GM12864 (cell line): Measurements from ENCODE around the gene CCN6.

Experiments used
- DNase-seq: peaks from one replicate; pipeline ENCODE4 v3.0.0-alpha.2; 2011; ENCODE audit warnings: low read depth
- H3K4me3 ChIP-seq: 2 replicates; pipeline ENCODE4 v1.5.1; 2011; ENCODE audit warnings: mild to moderate bottlenecking, low read depth, low read length, control low read depth
- CTCF ChIP-seq: IDR thresholded peaks from 2 replicates; pipeline ENCODE4 v1.5.1; 2011; ENCODE audit warnings: low read depth, mild to moderate bottlenecking, moderate library complexity, low read length, control low read depth, inconsistent platforms; ENCODE audit errors: missing control alignments

The CCN6 gene

GRCh38 chr6:112013051-112013450 is 40.9 kb upstream of the CCN6 start:
- H3K4me3 ChIP-seq, result no peak overlapping the region
- TF ChIP-seq CTCF, result no peak
- no peak for DNase-seq

GRCh38 chr6:112014483-112014882 is 39.4 kb upstream of the CCN6 start:
- TF ChIP-seq CTCF, result no peak
- DNase-seq, result no peak
- H3K4me3 ChIP-seq, result no peak overlapping the region

- TF ChIP-seq CTCF, result no peak
- no peak for DNase-seq
- no peak overlapping the region for H3K4me3 ChIP-seq
Observed at GRCh38 chr6:112015725-112016124, 38.2 kb upstream of the CCN6 start.

- no peak overlapping the region for H3K4me3 ChIP-seq
- TF ChIP-seq CTCF, result no peak
- peak; percentile 25 for DNase-seq
Observed at GRCh38 chr6:112016320-112016719, 37.6 kb upstream of the CCN6 start.

GRCh38 chr6:112017169-112017568 is 36.7 kb upstream of the CCN6 start:
- TF ChIP-seq CTCF, result no peak
- H3K4me3 ChIP-seq, result no peak overlapping the region
- no peak for DNase-seq

- no peak for DNase-seq
- no peak for TF ChIP-seq CTCF
- no peak overlapping the region for H3K4me3 ChIP-seq
Observed at GRCh38 chr6:112017760-112018537, 36.0 kb upstream of the CCN6 start.
